ENCODE results near the gene AFMID. TPM values are rescaled to one million over a fixed set of nuclear protein-coding genes. Genes with fewer than 3 reads are reported as not detected.
A peak's percentile ranks its signal among the peaks of the same experiment; 100 is the strongest.

Gene AFMID
- total RNA-seq, 1 donor: 45.1 TPM

DNA sequence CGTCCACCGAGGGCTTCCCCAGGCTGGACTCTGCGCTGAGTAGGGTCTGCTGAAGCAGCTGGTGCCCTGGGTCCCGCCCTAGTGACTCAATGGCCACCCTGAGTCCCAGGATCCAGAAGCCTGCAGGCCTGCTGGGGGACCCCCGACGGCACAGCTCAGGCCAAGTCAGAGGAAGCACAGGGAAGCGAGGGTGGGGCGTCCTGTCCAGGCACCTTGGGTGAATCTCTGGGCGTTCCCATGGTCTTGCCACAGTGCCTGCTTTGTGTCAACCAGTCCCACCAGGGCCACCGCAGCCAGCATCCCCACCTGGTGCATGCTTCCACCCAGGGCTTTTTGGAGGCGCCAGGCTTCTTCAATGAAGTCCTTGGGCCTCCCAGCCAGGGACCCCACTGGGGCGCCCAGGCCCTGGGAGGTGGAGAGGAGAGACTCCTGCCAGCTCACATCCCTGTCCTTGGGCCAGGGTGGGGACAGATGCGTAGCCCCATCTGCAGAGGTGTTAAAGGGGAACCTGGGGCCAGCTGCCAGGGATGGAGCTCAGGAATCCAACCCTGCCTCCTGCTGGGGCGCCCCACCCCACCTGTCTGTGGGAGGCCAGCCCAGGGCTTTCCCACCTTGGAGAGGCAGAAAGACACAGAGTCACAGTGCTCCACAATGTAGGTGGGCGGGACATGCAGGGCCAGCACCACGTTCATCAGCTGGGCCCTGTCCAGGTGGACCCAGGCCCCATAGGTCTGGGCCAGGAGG lies 62.1 kb downstream of the AFMID start:
- no peak overlapping the region for H3K4me3 ChIP-seq (ENCODE audit: low read depth, low read length)
- TF ChIP-seq, protein P1, sequence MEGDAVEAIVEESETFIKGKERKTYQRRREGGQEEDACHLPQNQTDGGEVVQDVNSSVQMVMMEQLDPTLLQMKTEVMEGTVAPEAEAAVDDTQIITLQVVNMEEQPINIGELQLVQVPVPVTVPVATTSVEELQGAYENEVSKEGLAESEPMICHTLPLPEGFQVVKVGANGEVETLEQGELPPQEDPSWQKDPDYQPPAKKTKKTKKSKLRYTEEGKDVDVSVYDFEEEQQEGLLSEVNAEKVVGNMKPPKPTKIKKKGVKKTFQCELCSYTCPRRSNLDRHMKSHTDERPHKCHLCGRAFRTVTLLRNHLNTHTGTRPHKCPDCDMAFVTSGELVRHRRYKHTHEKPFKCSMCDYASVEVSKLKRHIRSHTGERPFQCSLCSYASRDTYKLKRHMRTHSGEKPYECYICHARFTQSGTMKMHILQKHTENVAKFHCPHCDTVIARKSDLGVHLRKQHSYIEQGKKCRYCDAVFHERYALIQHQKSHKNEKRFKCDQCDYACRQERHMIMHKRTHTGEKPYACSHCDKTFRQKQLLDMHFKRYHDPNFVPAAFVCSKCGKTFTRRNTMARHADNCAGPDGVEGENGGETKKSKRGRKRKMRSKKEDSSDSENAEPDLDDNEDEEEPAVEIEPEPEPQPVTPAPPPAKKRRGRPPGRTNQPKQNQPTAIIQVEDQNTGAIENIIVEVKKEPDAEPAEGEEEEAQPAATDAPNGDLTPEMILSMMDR (IDR thresholded peaks at IDR 0.05; ENCODE audit: insufficient read depth, low read length): no peak
- DNase-seq (ENCODE audit: low read depth): no peak

DNA sequence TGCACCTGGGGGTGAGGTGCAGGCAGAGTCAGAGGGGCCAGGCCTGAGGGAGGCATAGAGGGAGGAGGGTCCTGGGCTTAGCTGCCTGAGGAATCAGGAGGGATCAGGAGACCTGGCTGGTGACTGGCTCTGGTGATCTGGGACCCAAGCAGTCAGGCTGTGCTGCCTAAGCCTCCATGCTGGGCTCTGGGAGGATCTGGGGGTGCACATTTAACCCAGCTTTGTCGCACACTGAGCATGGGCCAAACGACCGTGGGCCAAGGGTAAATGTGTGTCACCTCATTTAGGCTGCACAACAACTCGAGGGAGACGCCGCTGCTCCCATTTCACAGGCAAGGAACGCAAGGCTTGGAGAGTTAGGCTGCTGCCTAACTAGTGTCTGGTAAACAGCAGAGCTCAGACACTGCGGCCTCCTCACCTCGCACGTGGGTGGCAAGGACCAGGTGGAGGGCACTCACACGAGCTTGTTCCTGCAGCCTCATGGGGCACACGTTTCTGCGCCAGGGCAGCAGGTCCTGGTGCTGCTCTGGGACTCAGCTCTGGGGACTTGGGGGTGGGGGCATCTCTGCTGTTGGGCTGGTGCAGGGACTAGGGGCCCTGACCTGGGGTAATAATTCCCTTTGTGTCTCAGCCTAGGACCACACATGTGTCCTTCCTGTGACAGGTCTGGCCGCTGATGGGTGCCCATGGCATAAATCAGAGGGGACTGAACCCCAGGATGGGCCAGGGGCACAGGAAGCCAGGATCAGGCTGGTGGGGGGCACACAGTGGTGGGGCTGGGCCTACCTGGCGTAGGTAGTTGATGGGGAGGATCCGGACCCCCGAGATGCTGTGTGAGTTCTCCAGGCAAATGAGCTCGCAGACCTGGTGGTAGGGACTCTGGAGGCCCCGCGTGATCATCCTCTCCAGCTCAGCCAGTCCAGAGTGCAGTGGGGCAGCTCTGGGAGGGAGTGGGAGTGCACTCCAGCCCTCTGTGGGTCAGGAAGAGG lies 63.0 kb downstream of the AFMID start:
- no peak for DNase-seq (ENCODE audit: low read depth)
- TF ChIP-seq, protein P1 (IDR thresholded peaks at IDR 0.05; ENCODE audit: insufficient read depth, low read length): no peak
- H3K4me3 ChIP-seq (ENCODE audit: low read depth, low read length): no peak overlapping the region

DNA sequence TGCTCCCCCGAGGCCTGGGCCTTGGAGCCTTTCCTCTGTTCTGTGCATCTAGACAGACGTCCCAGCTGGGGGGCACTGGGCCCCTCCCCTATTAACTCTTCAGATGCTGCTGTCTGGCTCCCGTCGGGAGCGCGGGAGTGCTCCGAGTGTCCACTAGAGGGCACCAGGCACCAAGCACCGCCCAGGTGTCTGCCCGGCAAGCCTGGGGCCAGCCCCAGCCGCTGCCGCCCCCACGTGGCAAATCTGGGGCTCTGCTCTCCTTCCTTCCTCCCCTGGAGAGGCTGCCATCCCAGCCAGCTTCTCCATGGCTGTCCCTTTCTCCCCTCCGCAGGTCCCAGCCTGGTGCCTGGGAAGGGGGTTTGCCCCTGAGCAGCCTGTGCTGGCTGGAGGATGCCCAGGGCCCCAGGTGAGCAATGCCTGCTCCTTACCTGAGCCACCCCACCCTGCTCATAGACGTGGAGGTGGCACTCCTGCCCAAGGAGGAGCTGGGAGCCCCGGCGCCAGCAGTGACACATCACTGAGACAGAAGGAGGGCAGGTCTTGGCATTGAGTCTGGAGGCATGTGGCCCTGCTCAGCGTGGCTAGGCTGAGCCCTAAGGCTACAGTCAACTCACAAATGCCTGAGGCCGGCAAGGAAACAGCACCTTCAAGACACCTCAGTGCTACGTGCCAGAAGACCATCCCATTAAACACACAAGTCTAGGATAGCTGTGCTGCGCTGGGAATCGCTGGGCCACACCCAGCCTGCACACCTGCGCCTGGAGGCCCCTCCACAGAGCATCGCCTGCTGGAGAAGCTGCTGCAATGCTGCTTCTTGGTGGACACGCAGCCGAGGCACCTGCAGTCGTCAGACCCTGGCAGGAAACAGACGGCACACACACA lies 64.0 kb downstream of the AFMID start:
- no peak overlapping the region for H3K4me3 ChIP-seq (ENCODE audit: low read depth, low read length)
- peak; percentile 78 for DNase-seq (ENCODE audit: low read depth)
- TF ChIP-seq, protein P1 (IDR thresholded peaks at IDR 0.05; ENCODE audit: insufficient read depth, low read length): peak; percentile 95

DNA sequence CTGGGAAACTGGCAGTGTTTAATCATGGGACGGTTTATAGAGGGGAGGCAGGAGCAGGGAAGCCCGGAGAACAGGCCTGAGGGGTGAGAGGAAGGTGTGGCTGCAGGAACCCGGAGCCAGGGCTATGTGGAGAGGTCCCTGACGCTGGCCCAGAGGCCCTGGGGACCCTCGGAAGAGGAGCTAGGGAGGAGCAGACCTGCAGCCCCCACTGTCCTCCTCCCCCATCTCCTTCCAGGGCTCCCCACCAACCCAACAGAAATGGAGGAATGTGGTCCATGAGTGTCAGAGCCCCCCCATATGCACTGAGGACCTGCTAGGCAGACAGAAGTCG lies 64.6 kb downstream of the AFMID start:
- no peak for DNase-seq (ENCODE audit: low read depth)
- H3K4me3 ChIP-seq (ENCODE audit: low read depth, low read length): no peak overlapping the region
- TF ChIP-seq, protein P1 (IDR thresholded peaks at IDR 0.05; ENCODE audit: insufficient read depth, low read length): no peak

DNA sequence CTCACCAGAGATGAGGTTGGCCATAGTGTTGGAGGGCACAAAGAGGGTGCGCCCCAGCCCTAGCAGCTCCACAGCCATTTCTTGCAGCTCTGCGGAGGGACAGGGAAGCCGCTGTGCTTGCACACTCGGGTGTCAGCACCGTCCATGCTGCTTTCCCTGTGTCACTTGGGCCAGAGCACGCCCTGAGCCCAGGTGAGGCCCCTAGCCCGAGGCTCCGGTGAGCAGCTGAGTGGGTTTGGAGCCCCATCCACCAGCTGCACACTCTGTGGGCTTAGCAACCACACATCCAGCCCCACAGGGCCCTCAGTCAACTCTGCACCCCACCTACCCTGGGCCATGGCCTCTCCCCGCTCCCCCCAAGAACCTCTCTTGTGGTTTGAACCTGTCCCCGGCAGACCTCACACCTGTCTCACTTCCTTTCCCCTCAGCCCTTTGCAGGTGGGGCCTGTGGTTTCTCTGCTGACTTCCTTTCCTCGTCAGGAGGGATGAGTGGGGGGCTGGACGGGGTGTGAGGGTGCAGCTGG lies 65.0 kb downstream of the AFMID start:
- TF ChIP-seq, protein P1 (IDR thresholded peaks at IDR 0.05; ENCODE audit: insufficient read depth, low read length): no peak
- H3K4me3 ChIP-seq (ENCODE audit: low read depth, low read length): no peak overlapping the region
- DNase-seq (ENCODE audit: low read depth): no peak

Data from fibroblast of the aortic adventitia (primary cell).